SK-N-SH (cell line): ENCODE results near the gene IL11RA.

Experiments
- CHD2 ChIP-seq: fragments of 150-350 bp; IDR thresholded peaks from 2 replicates; pipeline ENCODE4 v1.6.1; 2018; ENCODE audit warnings: low read length; ENCODE audit not compliant: partially characterized antibody
- CTCF ChIP-seq: fragments of 200-600 bp; sonication (generic); IDR thresholded peaks from 2 replicates; pipeline ENCODE4 v1.6.1; 2017; ENCODE audit warnings: antibody characterized with exemption, mild to moderate bottlenecking, moderate library complexity
- EZH2phosphoT487 ChIP-seq: fragments of 200-600 bp; sonication (generic); IDR thresholded peaks from 2 replicates; pipeline ENCODE4 v1.6.1; 2017; ENCODE audit warnings: low read depth, mixed run types, mild to moderate bottlenecking, antibody characterized with exemption, moderate library complexity, borderline replicate concordance
- GABPA ChIP-seq: IDR thresholded peaks from 2 replicates; pipeline ENCODE4 v1.4.0; 2012; ENCODE audit warnings: low read depth, mild to moderate bottlenecking
- MEF2A ChIP-seq: IDR thresholded peaks from 2 replicates; pipeline ENCODE4 v1.4.0; 2012; ENCODE audit warnings: low read depth, borderline replicate concordance
- MXI1 ChIP-seq: IDR thresholded peaks from 2 replicates; pipeline ENCODE4 v1.6.1; 2012; ENCODE audit warnings: mild to moderate bottlenecking, low read depth, low read length, improper control_type of control experiment
- NRF1 ChIP-seq: IDR thresholded peaks from 2 replicates; pipeline ENCODE4 v1.6.1; 2012; ENCODE audit warnings: low read depth, mild to moderate bottlenecking, low read length
- POLR2AphosphoS5 ChIP-seq: IDR thresholded peaks from 2 replicates; pipeline ENCODE4 v1.6.1; 2012; ENCODE audit warnings: low read depth, low read length
- RCOR1 ChIP-seq: fragments of 150-350 bp; IDR thresholded peaks from 2 replicates; pipeline ENCODE4 v1.6.1; 2017; ENCODE audit warnings: antibody characterized with exemption, low read length
- TEAD4 ChIP-seq: IDR thresholded peaks from 2 replicates; pipeline ENCODE4 v1.4.0; 2012; ENCODE audit warnings: mild to moderate bottlenecking, borderline replicate concordance; ENCODE audit not compliant: insufficient read depth
- YY1 ChIP-seq: IDR thresholded peaks from 2 replicates; pipeline ENCODE4 v1.4.0; 2012; ENCODE audit warnings: low read depth, mild to moderate bottlenecking
- TF ChIP-seq, protein P1 (sequence below): fragments of 150-350 bp; IDR thresholded peaks from 2 replicates; pipeline ENCODE4 v1.6.1; 2017; ENCODE audit warnings: antibody characterized with exemption, low read length, low read depth, borderline replicate concordance

DNA sequence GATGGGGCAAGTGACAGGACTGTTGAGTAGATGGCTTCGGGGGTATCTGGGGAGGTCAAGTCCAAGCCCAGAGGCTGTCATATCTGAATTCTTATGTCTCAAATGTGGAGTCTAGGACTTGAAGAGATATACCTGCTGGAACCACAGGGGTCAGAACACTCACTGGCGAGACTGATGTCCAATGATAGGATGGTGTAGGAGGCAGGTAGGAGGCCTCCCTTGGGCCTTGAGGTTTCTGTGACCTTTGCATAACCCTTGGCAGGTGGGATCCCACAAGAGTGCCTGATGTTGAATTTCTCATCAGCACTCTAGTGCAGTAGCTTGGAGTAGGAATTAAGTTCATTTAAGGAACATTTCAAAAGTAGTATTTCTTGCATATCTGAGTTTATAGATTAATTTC is 55.1 kb downstream of the IL11RA start:
- no peak for TF ChIP-seq POLR2AphosphoS5
- TF ChIP-seq MXI1 = no peak
- TF ChIP-seq CTCF = no peak
- no peak for TF ChIP-seq MEF2A
- TF ChIP-seq CHD2 = no peak
- no peak for TF ChIP-seq NRF1
- TF ChIP-seq GABPA = no peak
- TF ChIP-seq RCOR1 = no peak
- no peak for TF ChIP-seq YY1
- no peak for TF ChIP-seq EZH2phosphoT487
- TF ChIP-seq TEAD4 = no peak
- TF ChIP-seq, protein P1, sequence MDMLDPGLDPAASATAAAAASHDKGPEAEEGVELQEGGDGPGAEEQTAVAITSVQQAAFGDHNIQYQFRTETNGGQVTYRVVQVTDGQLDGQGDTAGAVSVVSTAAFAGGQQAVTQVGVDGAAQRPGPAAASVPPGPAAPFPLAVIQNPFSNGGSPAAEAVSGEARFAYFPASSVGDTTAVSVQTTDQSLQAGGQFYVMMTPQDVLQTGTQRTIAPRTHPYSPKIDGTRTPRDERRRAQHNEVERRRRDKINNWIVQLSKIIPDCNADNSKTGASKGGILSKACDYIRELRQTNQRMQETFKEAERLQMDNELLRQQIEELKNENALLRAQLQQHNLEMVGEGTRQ = no peak
